Measurements from ENCODE around the gene SKAP1. TPM values are rescaled to one million over a fixed set of nuclear protein-coding genes. Genes with fewer than 3 reads are reported as not detected.

The SKAP1 gene
- total and polyA plus RNA-seq, 2 of the 13 experiments (the other 11 are each of a cell fraction or from before 2014, with no cell fraction given): 0.21 TPM; not detected in 1

DNA sequence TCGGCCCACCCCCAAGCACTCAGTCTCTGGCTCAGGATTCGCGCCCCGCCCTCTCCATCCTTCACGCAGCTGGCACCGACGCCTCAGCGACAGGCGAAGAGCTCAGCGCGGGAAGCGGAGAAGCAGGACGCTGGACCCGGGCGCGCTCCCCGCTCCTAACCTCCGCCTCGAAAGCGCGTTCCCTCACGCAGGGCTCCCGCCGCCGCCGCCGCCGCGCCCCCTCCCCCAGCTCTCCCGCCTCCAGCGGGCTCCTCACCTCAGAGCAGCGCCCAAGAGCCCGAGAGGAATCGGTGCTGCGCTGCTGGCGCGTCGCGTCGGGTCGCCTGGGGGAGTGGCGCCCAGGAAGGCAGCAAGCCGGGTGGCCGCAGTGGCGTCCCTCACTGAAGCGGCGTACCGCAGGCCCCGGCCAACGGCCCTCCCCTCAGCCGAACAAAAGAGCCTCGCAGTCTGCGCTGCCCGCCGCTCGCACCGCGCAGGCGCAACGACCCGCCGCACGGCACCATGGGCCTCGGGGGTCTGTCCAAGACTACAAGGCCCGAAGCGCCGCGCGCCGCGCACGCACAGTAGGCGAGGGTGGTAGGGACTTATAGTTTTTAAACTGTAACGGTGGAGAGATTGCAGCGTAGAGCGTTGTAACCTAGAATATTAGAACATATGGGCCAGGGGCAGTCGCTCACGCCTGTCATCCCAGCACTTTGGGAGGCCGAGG lies 328.8 kb downstream of the SKAP1 start, which contains the start of gene CBX1 (continued):
- TF ChIP-seq ZBTB33 (CRISPR knock-in tag; IDR thresholded peaks at IDR 0.05) (no peak; the same call in none of the 2 replicates), GABPB1 (CRISPR knock-in tag; IDR thresholded peaks at IDR 0.05) (peak; percentile 92), IRF1 (CRISPR knock-in tag; IDR thresholded peaks at IDR 0.05; ENCODE audit: low read depth) (peak; percentile 25; the same call in 1 of the 2 replicates), MEIS1 (CRISPR knock-in tag; IDR thresholded peaks at IDR 0.05; ENCODE audit: borderline replicate concordance) (peak; percentile 95), TBX3 (IDR thresholded peaks at IDR 0.05; ENCODE audit: borderline replicate concordance) (no peak), ZNF619 (CRISPR knock-in tag; IDR thresholded peaks at IDR 0.05) (peak; percentile 77), ETV5 (CRISPR knock-in tag; IDR thresholded peaks at IDR 0.05; ENCODE audit: borderline replicate concordance) (peak; percentile 21; the same call in 1 of the 2 replicates), SRF (IDR thresholded peaks at IDR 0.05; ENCODE audit: low read depth, low read length) (no peak), ZEB1 (IDR thresholded peaks at IDR 0.05; ENCODE audit: insufficient replicate concordance, low read depth) (peak; percentile 34), IKZF4 (CRISPR knock-in tag; IDR thresholded peaks at IDR 0.05; ENCODE audit: borderline replicate concordance, low read depth, not compliant biosample characterization) (peak; percentile 66), FOXK1 (CRISPR knock-in tag; IDR thresholded peaks at IDR 0.05; ENCODE audit: borderline replicate concordance, low read depth) (peak; percentile 81; the same call in 1 of the 2 replicates), ZNF556 (CRISPR knock-in tag; IDR thresholded peaks at IDR 0.05; ENCODE audit: borderline replicate concordance) (peak; percentile 48; the same call in 1 of the 2 replicates), HES4 (CRISPR knock-in tag; IDR thresholded peaks at IDR 0.05; ENCODE audit: borderline replicate concordance) (peak; percentile 87), ZNF569 (CRISPR knock-in tag; IDR thresholded peaks at IDR 0.05; ENCODE audit: borderline replicate concordance) (no peak), NFKB2 (CRISPR knock-in tag; IDR thresholded peaks at IDR 0.05; ENCODE audit: borderline replicate concordance) (peak; percentile 72; the same call in 1 of the 2 replicates), NFE2 (CRISPR knock-in tag; IDR thresholded peaks at IDR 0.05) (no peak), ZNF121 (CRISPR knock-in tag; IDR thresholded peaks at IDR 0.05) (peak; percentile 59; the same call in 1 of the 2 replicates), AGO2 (optimal IDR thresholded peaks at IDR 0.05; ENCODE audit: low read depth, low read length) (peak; percentile 69), SAFB2 (CRISPR knock-in tag; IDR thresholded peaks at IDR 0.05; ENCODE audit: borderline replicate concordance, low read depth) (peak; percentile 97; the same call in 1 of the 2 replicates)
- TF ChIP-seq, protein P1, sequence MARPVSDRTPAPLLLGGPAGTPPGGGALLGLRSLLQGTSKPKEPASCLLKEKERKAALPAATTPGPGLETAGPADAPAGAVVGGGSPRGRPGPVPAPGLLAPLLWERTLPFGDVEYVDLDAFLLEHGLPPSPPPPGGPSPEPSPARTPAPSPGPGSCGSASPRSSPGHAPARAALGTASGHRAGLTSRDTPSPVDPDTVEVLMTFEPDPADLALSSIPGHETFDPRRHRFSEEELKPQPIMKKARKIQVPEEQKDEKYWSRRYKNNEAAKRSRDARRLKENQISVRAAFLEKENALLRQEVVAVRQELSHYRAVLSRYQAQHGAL (CRISPR knock-in tag; IDR thresholded peaks at IDR 0.05; ENCODE audit: not compliant biosample characterization): peak; percentile 72
- TF ChIP-seq, protein P2, sequence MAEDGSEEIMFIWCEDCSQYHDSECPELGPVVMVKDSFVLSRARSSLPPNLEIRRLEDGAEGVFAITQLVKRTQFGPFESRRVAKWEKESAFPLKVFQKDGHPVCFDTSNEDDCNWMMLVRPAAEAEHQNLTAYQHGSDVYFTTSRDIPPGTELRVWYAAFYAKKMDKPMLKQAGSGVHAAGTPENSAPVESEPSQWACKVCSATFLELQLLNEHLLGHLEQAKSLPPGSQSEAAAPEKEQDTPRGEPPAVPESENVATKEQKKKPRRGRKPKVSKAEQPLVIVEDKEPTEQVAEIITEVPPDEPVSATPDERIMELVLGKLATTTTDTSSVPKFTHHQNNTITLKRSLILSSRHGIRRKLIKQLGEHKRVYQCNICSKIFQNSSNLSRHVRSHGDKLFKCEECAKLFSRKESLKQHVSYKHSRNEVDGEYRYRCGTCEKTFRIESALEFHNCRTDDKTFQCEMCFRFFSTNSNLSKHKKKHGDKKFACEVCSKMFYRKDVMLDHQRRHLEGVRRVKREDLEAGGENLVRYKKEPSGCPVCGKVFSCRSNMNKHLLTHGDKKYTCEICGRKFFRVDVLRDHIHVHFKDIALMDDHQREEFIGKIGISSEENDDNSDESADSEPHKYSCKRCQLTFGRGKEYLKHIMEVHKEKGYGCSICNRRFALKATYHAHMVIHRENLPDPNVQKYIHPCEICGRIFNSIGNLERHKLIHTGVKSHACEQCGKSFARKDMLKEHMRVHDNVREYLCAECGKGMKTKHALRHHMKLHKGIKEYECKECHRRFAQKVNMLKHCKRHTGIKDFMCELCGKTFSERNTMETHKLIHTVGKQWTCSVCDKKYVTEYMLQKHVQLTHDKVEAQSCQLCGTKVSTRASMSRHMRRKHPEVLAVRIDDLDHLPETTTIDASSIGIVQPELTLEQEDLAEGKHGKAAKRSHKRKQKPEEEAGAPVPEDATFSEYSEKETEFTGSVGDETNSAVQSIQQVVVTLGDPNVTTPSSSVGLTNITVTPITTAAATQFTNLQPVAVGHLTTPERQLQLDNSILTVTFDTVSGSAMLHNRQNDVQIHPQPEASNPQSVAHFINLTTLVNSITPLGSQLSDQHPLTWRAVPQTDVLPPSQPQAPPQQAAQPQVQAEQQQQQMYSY (CRISPR knock-in tag; IDR thresholded peaks at IDR 0.05): 0 out of 2 replicates have a peak, but pooled peaks have one; percentile 28

Data from HepG2 (cell line).